H1 (cell line): ENCODE data around the gene ZNF367. TPM values are rescaled to one million over a fixed set of nuclear protein-coding genes. Genes with fewer than 3 reads are reported as not detected.

Experiments used
- CTCF ChIA-PET: fragments of 300-600 bp; sonication (Branson Sonifier 250); formaldehyde crosslinking; loops from one replicate; lab custom pipeline; 2021; ENCODE audit not compliant: partially characterized antibody; lab: Charles Lee
- POLR2A ChIA-PET: fragments of 300-600 bp; sonication (Branson Sonifier 250); formaldehyde crosslinking; loops from one replicate; lab custom pipeline; 2021; ENCODE audit warnings: inconsistent platforms; ENCODE audit not compliant: partially characterized antibody; lab: Charles Lee
- DNase-seq, 2 experiments: peaks; one replicate each; pipeline versions ENCODE4 v3.0.0 to v3.0.0-alpha.2; 2010 to 2022; ENCODE audit warnings: low spot score in 2 of 2, low read depth in 1 of 2, mixed read lengths in 1 of 2
- FAIRE-seq: peaks from 2 replicates; lab custom pipeline; 2011; peaks lifted over from hg19 to GRCh38; lab: Jason Lieb, UNC
- H2AFZ ChIP-seq: 2 replicates; pipeline ENCODE4 v1.8.1; 2012; ENCODE audit warnings: low read length, inconsistent platforms
- H2AK5ac ChIP-seq: 2 replicates; pipeline ENCODE4 v1.6.1; 2013; ENCODE audit warnings: low read depth, low read length
- H2BK120ac ChIP-seq: replicated peaks from 2 replicates; pipeline ENCODE3; 2013; ENCODE audit warnings: low read depth, low read length, inconsistent platforms
- H2BK12ac ChIP-seq: 2 replicates; pipeline ENCODE4 v1.6.1; 2013; ENCODE audit warnings: low read depth, low read length
- H2BK15ac ChIP-seq: 2 replicates; pipeline ENCODE4 v1.6.1; 2013; ENCODE audit warnings: low read length
- H2BK20ac ChIP-seq: 2 replicates; pipeline ENCODE4 v1.6.1; 2013; ENCODE audit warnings: low read length
- H2BK5ac ChIP-seq: 2 replicates; pipeline ENCODE4 v1.6.1; 2013; ENCODE audit warnings: low read depth, low read length
- H3K14ac ChIP-seq: 2 replicates; pipeline ENCODE4 v1.6.1; 2013; ENCODE audit warnings: inconsistent platforms; ENCODE audit not compliant: insufficient read length
- H3K18ac ChIP-seq: 2 replicates; pipeline ENCODE4 v1.6.1; 2013; ENCODE audit warnings: low read length; ENCODE audit errors: extremely low read depth
- H3K23ac ChIP-seq: 2 replicates; pipeline ENCODE4 v1.6.1; 2013; ENCODE audit warnings: inconsistent platforms; ENCODE audit not compliant: insufficient read length
- H3K23me2 ChIP-seq: 2 replicates; pipeline ENCODE4 v1.6.1; 2013; ENCODE audit warnings: low read depth, low read length
- H3K27ac ChIP-seq: 2 replicates; pipeline ENCODE4 v1.6.1; 2011; ENCODE audit warnings: low read depth, low read length, inconsistent platforms
- H3K27me3 ChIP-seq, 4 experiments: replicated peaks in 1 of 4; 1 replicate in 1 of 4; 2 replicates in 3 of 4; pipeline versions ENCODE4 v1.6.1 to v1.8.1; 2011 to 2013; ENCODE audit warnings: low read length in 3 of 4, mild to moderate bottlenecking in 3 of 4, inconsistent platforms in 2 of 4, mixed read lengths in 2 of 4, moderate library complexity in 1 of 4; ENCODE audit not compliant: control insufficient read depth in 3 of 4, insufficient read depth in 3 of 4; ENCODE audit errors: extremely low read depth in 1 of 4
- H3K36me3 ChIP-seq, 4 experiments: 2 replicates each; pipeline versions ENCODE4 v1.6.1 to v1.8.1; 2011 to 2013; ENCODE audit warnings: mild to moderate bottlenecking in 4 of 4, low read length in 3 of 4, moderate library complexity in 2 of 4, control low read depth in 1 of 4, inconsistent platforms in 1 of 4; ENCODE audit not compliant: insufficient read depth in 4 of 4, control insufficient read depth in 2 of 4
- H3K4ac ChIP-seq: replicated peaks from 2 replicates; pipeline ENCODE3; 2013; ENCODE audit warnings: low read length, low read depth, mixed read lengths, inconsistent platforms; ENCODE audit not compliant: insufficient read length
- H3K4me1 ChIP-seq, 4 experiments: replicated peaks in 1 of 4; 1 replicate in 1 of 4; 2 replicates in 3 of 4; pipeline versions ENCODE4 v1.6.1 to v1.8.1; 2011 to 2013; ENCODE audit warnings: low read length in 3 of 4, inconsistent platforms in 2 of 4, mixed read lengths in 1 of 4; ENCODE audit not compliant: insufficient read depth in 4 of 4, control insufficient read depth in 3 of 4
- H3K4me2 ChIP-seq, 2 experiments: 2 replicates each; pipeline versions ENCODE4 v1.6.1 to v1.8.1; 2011 to 2013; ENCODE audit warnings: low read depth in 2 of 2, low read length in 2 of 2, control low read depth in 1 of 2, inconsistent platforms in 1 of 2, mild to moderate bottlenecking in 1 of 2; ENCODE audit not compliant: insufficient read depth in 1 of 2
- H3K4me3 ChIP-seq, 4 experiments: fragments of 200-600, 300-600 bp in 1 of 4; sonication (generic), shearing (Covaris generic), sonication (Bioruptor Twin) in 1 of 4; 2 replicates each; pipeline versions ENCODE4 v1.5.1 to v1.8.1; 2011 to 2016; ENCODE audit warnings: low read length in 4 of 4, low read depth in 3 of 4, control low read depth in 2 of 4, inconsistent platforms in 2 of 4, mild to moderate bottlenecking in 2 of 4, mixed read lengths in 1 of 4, moderate library complexity in 1 of 4; ENCODE audit not compliant: insufficient read depth in 2 of 4; ENCODE audit errors: extremely low read depth in 1 of 4
- H3K56ac ChIP-seq: replicated peaks from 2 replicates; pipeline ENCODE3; 2013; ENCODE audit warnings: low read depth, mild to moderate bottlenecking, mixed read lengths, low read length, inconsistent platforms; ENCODE audit not compliant: insufficient read length
- H3K79me1 ChIP-seq: 2 replicates; pipeline ENCODE4 v1.6.1; 2013; ENCODE audit warnings: low read depth, low read length, control low read depth
- H3K79me2 ChIP-seq, 2 experiments: 2 replicates each; pipeline versions ENCODE4 v1.6.1 to v1.8.1; 2012 to 2013; ENCODE audit warnings: low read length in 2 of 2, mild to moderate bottlenecking in 2 of 2, inconsistent platforms in 1 of 2; ENCODE audit not compliant: insufficient read depth in 2 of 2, control insufficient read depth in 1 of 2
- H3K9ac ChIP-seq, 4 experiments: replicated peaks in 1 of 4; 1 replicate in 1 of 4; 2 replicates in 3 of 4; pipeline versions ENCODE4 v1.6.1 to v1.8.1; 2011 to 2013; ENCODE audit warnings: low read depth in 3 of 4, low read length in 3 of 4, control low read depth in 2 of 4, mild to moderate bottlenecking in 2 of 4, moderate library complexity in 2 of 4, inconsistent platforms in 1 of 4; ENCODE audit errors: extremely low read depth in 1 of 4
- H3K9me3 ChIP-seq, 2 experiments: 2 replicates each; pipeline versions ENCODE4 v1.6.1 to v1.8.1; 2012 to 2013; ENCODE audit warnings: mild to moderate bottlenecking in 2 of 2, moderate library complexity in 2 of 2, control low read depth in 1 of 2, inconsistent platforms in 1 of 2, low read depth in 1 of 2, low read length in 1 of 2, mixed read lengths in 1 of 2; ENCODE audit not compliant: insufficient read depth in 2 of 2
- H4K20me1 ChIP-seq, 2 experiments: replicated peaks in 1 of 2; 2 replicates each; pipeline versions ENCODE3 to v1.8.1; 2011 to 2013; ENCODE audit warnings: inconsistent platforms in 2 of 2, low read length in 2 of 2, mild to moderate bottlenecking in 1 of 2; ENCODE audit not compliant: insufficient read depth in 2 of 2, control insufficient read depth in 1 of 2
- H4K5ac ChIP-seq: 2 replicates; pipeline ENCODE4 v1.6.1; 2013; ENCODE audit warnings: low read length, low read depth, mixed read lengths, inconsistent platforms; ENCODE audit not compliant: insufficient read length
- H4K8ac ChIP-seq: 2 replicates; pipeline ENCODE4 v1.8.0; 2013; ENCODE audit warnings: mild to moderate bottlenecking, moderate library complexity, low read length, inconsistent platforms; ENCODE audit not compliant: insufficient read depth; ENCODE audit errors: extremely low read depth
- H4K91ac ChIP-seq: replicated peaks from 2 replicates; pipeline ENCODE3; 2013; ENCODE audit warnings: low read length, mixed read lengths, inconsistent platforms; ENCODE audit not compliant: insufficient read length
- CREB1 ChIP-seq: IDR thresholded peaks from 2 replicates; pipeline ENCODE4 v1.6.1; 2012; ENCODE audit warnings: inconsistent platforms
- NANOG ChIP-seq: IDR thresholded peaks from 2 replicates; pipeline ENCODE4 v1.6.1; 2011; ENCODE audit warnings: low read length, low read depth, mild to moderate bottlenecking, inconsistent platforms; ENCODE audit not compliant: insufficient read depth, poor library complexity, severe bottlenecking
- PHF8 ChIP-seq: fragments of 200-600 bp; sonication (generic); conservative IDR thresholded peaks from 2 replicates; pipeline ENCODE4 v1.7.1; 2012; ENCODE audit warnings: low read depth, mild to moderate bottlenecking, inconsistent platforms, low read length, moderate library complexity
- POLR2AphosphoS5 ChIP-seq: IDR thresholded peaks from 2 replicates; pipeline ENCODE4 v1.6.1; 2011; ENCODE audit warnings: low read depth, low read length
- RFX5 ChIP-seq: IDR thresholded peaks from 2 replicates; pipeline ENCODE4 v1.6.1; 2011; ENCODE audit warnings: low read depth, low read length, improper control_type of control experiment, borderline replicate concordance
- SIN3A ChIP-seq, 2 experiments: IDR thresholded peaks in 1 of 2; conservative IDR thresholded peaks in 1 of 2; 2 replicates each; pipeline ENCODE4 v1.6.1; 2011 to 2012; ENCODE audit warnings: low read length in 2 of 2, improper control_type of control experiment in 1 of 2, low read depth in 1 of 2, mild to moderate bottlenecking in 1 of 2
- WGBS, 2 experiments: shearing (Covaris generic) in 1 of 2; methylation state at CpG; one replicate each; pipeline versions ENCODE4 v1.1.6 to v1.1.7; 2013 to 2015; ENCODE audit warnings: low lambda C conversion rate in 2 of 2, mixed read lengths in 2 of 2, inconsistent platforms in 1 of 2, low coverage in 1 of 2, missing lambda C conversion rate in 1 of 2; ENCODE audit not compliant: insufficient replicate concordance in 2 of 2, insufficient coverage in 1 of 2, insufficient read length in 1 of 2; ENCODE audit errors: extremely low coverage in 1 of 2, missing lambda C conversion rate in 1 of 2; 5-methylcytosine and 5-hydroxymethylcytosine counted together
- polyA plus RNA-seq, 7 experiments: library from polyadenylated mRNA; depleted of rRNA in 3 of 7; stranded (reverse) in 5 of 7; unstranded in 2 of 7; fragments of >200 nt in 5 of 7; fragments of 200-250 nt in 2 of 7; gene quantifications; 1 replicate in 5 of 7; 2 replicates in 1 of 7; 4 replicates in 1 of 7; pipeline versions ENCODE4 v1.2.1 to v1.2.3, GENCODE V29; 2011 to 2013; ENCODE audit warnings: missing spikeins in 2 of 7, mixed read lengths in 2 of 7
- total RNA-seq: library from RNA; stranded (reverse); fragmentation: NEBNext Ultra II Directional; extraction: Animal tissue kit (Norgen Biotek cat#: 25700); gene quantifications from 2 replicates; pipeline ENCODE4 v1.2.1, GENCODE V29; 2021
- TF ChIP-seq, protein P1 (sequence below), 3 experiments: IDR thresholded peaks; 1 replicate in 2 of 3; 2 replicates in 1 of 3; pipeline versions ENCODE4 v1.5.1 to v1.6.1; 2011; ENCODE audit warnings: low read length in 3 of 3, mild to moderate bottlenecking in 3 of 3, inconsistent platforms in 2 of 3, low read depth in 1 of 3, moderate library complexity in 1 of 3; ENCODE audit not compliant: insufficient read depth in 1 of 3; ENCODE audit errors: control extremely low read depth in 1 of 3

The ZNF367 gene
- total and polyA plus RNA-seq, 2 of the 8 experiments (the other 6 are each of a cell fraction or from before 2014, with no cell fraction given) = 2.2 to 8.2 TPM

DNA sequence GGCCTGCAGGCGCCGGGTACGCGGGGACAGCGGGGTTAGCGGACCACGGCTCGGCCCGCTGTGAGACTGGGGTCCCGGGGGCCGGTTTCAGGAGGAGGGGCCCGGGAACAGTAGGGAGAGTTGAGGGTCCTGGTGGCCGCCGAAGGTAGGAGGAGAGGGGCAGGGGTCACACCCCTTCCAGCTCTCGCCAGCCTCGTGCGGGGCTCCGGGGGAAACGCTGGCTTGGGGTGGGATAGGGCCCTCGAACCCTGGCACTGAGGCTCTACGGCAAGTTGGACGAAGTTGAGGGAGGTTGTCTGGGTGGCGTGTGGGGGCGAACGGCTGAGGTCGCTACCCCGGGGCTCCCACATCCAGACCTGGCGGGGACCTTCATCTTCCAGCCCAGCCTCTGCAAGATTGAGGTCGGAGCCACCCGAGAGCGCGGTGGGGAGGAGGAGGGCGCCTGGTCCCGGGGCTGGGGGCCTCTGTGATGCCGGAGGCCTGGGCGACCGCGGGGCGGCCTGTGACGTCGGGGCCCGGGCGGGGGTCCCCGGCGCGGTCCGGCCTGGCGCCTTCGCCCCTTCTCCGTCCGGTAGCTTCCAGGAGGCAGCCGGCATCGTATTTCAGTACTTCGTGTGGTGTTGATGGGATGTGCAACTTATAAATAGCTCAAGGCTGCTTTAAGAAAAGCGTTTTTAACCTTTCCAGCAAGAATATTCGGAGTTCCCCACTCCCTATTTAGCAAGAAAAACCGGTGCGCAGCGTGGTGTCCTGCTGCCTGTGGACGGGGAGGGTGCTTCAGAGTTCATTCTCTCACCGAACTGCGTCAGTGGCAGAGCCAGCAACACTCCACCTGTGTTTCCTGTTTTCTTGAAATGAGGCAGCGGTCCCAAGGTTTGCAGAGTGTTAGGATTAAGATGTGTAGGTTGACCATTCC lies 32.7 kb upstream of the ZNF367 start:
- Histone ChIP-seq H3K79me2 (peaks cover 0 to 6% of the 10 kb centered on the region in 2 experiments; a peak in 2 of 4 replicates), H3K27ac (no peak overlapping the region)
- CTCF ChIA-PET = interaction anchor here (0.9 to 1.8 kb wide), 8 partner anchors 9 to 216 kb away, joined by 3 to 7 read pairs (median 4); no protein-coding TSS in a partner anchor
- TF ChIP-seq CREB1 (0 out of 2 replicates have a peak, but pooled peaks have one; percentile 5), RFX5 (no peak), POLR2AphosphoS5 (no peak), NANOG (no peak), SIN3A (conservative IDR thresholded peaks at IDR 0.05 in 1 of 2, IDR thresholded peaks at IDR 0.05 in 1 of 2; ENCODE audit: low read depth in 1 of 2, low read length in 2 of 2) (0 out of 4 replicates have a peak, but pooled peaks of 1 of the 2 experiments have one; percentile 21), PHF8 (no peak)
- TF ChIP-seq, protein P1, sequence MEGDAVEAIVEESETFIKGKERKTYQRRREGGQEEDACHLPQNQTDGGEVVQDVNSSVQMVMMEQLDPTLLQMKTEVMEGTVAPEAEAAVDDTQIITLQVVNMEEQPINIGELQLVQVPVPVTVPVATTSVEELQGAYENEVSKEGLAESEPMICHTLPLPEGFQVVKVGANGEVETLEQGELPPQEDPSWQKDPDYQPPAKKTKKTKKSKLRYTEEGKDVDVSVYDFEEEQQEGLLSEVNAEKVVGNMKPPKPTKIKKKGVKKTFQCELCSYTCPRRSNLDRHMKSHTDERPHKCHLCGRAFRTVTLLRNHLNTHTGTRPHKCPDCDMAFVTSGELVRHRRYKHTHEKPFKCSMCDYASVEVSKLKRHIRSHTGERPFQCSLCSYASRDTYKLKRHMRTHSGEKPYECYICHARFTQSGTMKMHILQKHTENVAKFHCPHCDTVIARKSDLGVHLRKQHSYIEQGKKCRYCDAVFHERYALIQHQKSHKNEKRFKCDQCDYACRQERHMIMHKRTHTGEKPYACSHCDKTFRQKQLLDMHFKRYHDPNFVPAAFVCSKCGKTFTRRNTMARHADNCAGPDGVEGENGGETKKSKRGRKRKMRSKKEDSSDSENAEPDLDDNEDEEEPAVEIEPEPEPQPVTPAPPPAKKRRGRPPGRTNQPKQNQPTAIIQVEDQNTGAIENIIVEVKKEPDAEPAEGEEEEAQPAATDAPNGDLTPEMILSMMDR (IDR thresholded peaks at IDR 0.05; ENCODE audit: control extremely low read depth in 1 of 3, insufficient read depth in 1 of 3, low read depth in 1 of 3, low read length in 3 of 3) = no peak

More for the DNA sequence above, 32.7 kb upstream of the ZNF367 start:
- H3K4me3 ChIP-seq = peak overlapping the region; percentile 54 to 72 (median 60)
- 4% methylated on average over 42 of the region's 63 CpGs; no CpG with 5 or more reads in 1 of the 2 experiments for WGBS, 2 experiments
- peaks cover 10% of the 10 kb centered on the region for H3K23me2 ChIP-seq
- no peak overlapping the region for H4K91ac ChIP-seq
- H3K56ac ChIP-seq = peak overlapping the region; percentile 2
- H2AFZ ChIP-seq = peak overlapping the region; percentile 11; the same call in 1 of the 2 replicates
- no peak overlapping the region for H3K14ac ChIP-seq
- no peak overlapping the region for H2BK5ac ChIP-seq
- H3K27me3 ChIP-seq = peaks cover 0 to 13% (median 5%) of the 10 kb centered on the region in 4 experiments; a peak in 4 of 7 replicates
- no peaks in the 10 kb centered on the region for H3K9me3 ChIP-seq
- H2AK5ac ChIP-seq = no peak overlapping the region
- peaks cover 0 to 7% (median 4%) of the 10 kb centered on the region in 4 experiments; a peak in 4 of 7 replicates for H3K4me1 ChIP-seq
- POLR2A ChIA-PET = interaction anchor here (1.0 kb wide), 2 partner anchors 9 to 30 kb away, joined by 3 read pairs; no protein-coding TSS in a partner anchor
- no peaks in the 10 kb centered on the region for H3K36me3 ChIP-seq
- no peak overlapping the region for H2BK120ac ChIP-seq
- peak overlapping the region; percentile 80; the same call in 1 of the 2 replicates for H4K8ac ChIP-seq
- no peaks in the 10 kb centered on the region; the same call in 1 of the 2 replicates for H3K79me1 ChIP-seq
- peaks cover 3% of the 10 kb centered on the region in 2 experiments for H4K20me1 ChIP-seq
- H3K9ac ChIP-seq = peak overlapping the region in 3 of 4 experiments; percentile 51 to 87 (median 62); a peak in 5 of 7 replicates
- no peak overlapping the region; the same call in 1 of the 2 replicates for H3K18ac ChIP-seq
- H3K4ac ChIP-seq = no peak overlapping the region
- H2BK12ac ChIP-seq = no peak overlapping the region
- H2BK20ac ChIP-seq = no peak overlapping the region
- peak overlapping the region; percentile 92 to 100 for H3K4me2 ChIP-seq
- no peak for FAIRE-seq
- DNase-seq = peak in 1 of 2 experiments; percentile 64
- H3K23ac ChIP-seq = no peak overlapping the region
- no peak overlapping the region for H4K5ac ChIP-seq
- H2BK15ac ChIP-seq = no peak overlapping the region
